Right lobe of liver (tissue), 6 donors: ENCODE data around the gene CLEC5A. TPM values are rescaled to one million over a fixed set of nuclear protein-coding genes. Genes with fewer than 3 reads are reported as not detected.

Experiments used
- ATAC-seq, 4 donors: fragments of 200-7000 bp; cut with Tn5 transposase; one replicate each; pipeline ENCODE4 v1.9.1; 2020; ENCODE audit warnings: mild to moderate bottlenecking in 4 of 4, moderate library complexity in 4 of 4
- DNase-seq, 3 donors: peaks; one replicate each; pipeline ENCODE4 v3.0.0-alpha.2; 2020
- H3K27ac ChIP-seq, 3 donors: fragments of 200-600 bp; one replicate each; pipeline ENCODE4 v1.8.0; 2022
- H3K27me3 ChIP-seq, 2 donors: fragments of 200-600 bp; one replicate each; pipeline ENCODE4 v1.8.0; 2022
- H3K36me3 ChIP-seq, 4 donors: fragments of 200-600 bp; sonication (generic) in 1 of 4; one replicate each; pipeline versions ENCODE4 v1.5.1 to v1.8.0; 2017 to 2022; ENCODE audit warnings: control low read depth in 1 of 4
- H3K4me1 ChIP-seq, 4 donors: fragments of 200-600 bp; sonication (generic) in 1 of 4; one replicate each; pipeline versions ENCODE4 v1.5.1 to v1.8.0; 2017 to 2022; ENCODE audit warnings: control low read depth in 1 of 4
- H3K4me3 ChIP-seq, 3 donors: fragments of 200-600 bp; one replicate each; pipeline ENCODE4 v1.8.0; 2022
- H3K9me3 ChIP-seq, 4 donors: fragments of 200-600 bp; sonication (generic) in 1 of 4; one replicate each; pipeline versions ENCODE4 v1.5.1 to v1.8.0; 2017 to 2022; ENCODE audit warnings: control low read depth in 1 of 4
- CTCF ChIP-seq, 4 donors: fragments of 200-600 bp in 3 of 4; fragments of 450-650 bp in 1 of 4; IDR thresholded peaks; one replicate each; pipeline versions ENCODE4 v1.5.1 to v1.8.0; 2016 to 2022; ENCODE audit warnings: antibody characterized with exemption in 4 of 4, mild to moderate bottlenecking in 2 of 4
- POLR2A ChIP-seq: fragments of 450-650 bp; IDR thresholded peaks from one replicate; pipeline ENCODE4 v1.6.1; 2017; ENCODE audit warnings: antibody characterized with exemption, mild to moderate bottlenecking
- WGBS: methylation state at CpG from one replicate; pipeline ENCODE4 v1.1.6; 2018; ENCODE audit warnings: low coverage, low lambda C conversion rate; ENCODE audit not compliant: insufficient coverage; ENCODE audit errors: missing lambda C conversion rate; 5-methylcytosine and 5-hydroxymethylcytosine counted together
- intact Hi-C, 2 donors: fragments of 100-400 bp; cut with DNase I; formaldehyde crosslinking; loops; one replicate each; pipeline versions ENCODE4 v1.11.2 to v1.14.1; 2022
- total RNA-seq, 6 experiments: library from RNA; depleted of rRNA in 2 of 6; stranded (reverse); fragments of >200 nt in 2 of 6; fragmentation: NEBNext Ultra II Directional in 3 of 6; extraction: Animal tissue kit (Norgen Biotek cat#: 25700) in 3 of 6; gene quantifications; one replicate each; pipeline versions ENCODE4 v1.1.0 to v1.2.4, GENCODE V29; 2016 to 2023
- donor health status: DM: no; HTN: yes; CAD: no.
- donor health status: DM: no; HTN: no; CAD: no.
- donor health status: DM: no; HTN: no; CAD: no.
- donor health status: DM: no; HTN: yes; CAD: no.
- donor health status: DM: no; HTN: yes; CAD: no.

The CLEC5A gene
- total RNA-seq, 6 experiments from 2014 or later = 0.27 to 1.2 (median 0.92) TPM; not detected in 1

GRCh38 chr7:141979568-141979967 lies 32.8 kb upstream of the CLEC5A start:
- Histone ChIP-seq H3K27me3 (no peaks in the 10 kb centered on the region), H3K36me3 (no peaks in the 10 kb centered on the region), H3K4me3 (no peak overlapping the region), H3K9me3 (no peaks in the 10 kb centered on the region), H3K27ac (no peak overlapping the region), H3K4me1 (peaks cover 0 to 7% (median 0%) of the 10 kb centered on the region in 4 donors)
- intact Hi-C loops = loop anchor here (5.0 to 10.0 kb wide), 2 partner anchors 115 to 208 kb away; no protein-coding TSS in a partner anchor
- 62% methylated on average over 2 of the region's 2 CpGs for WGBS
- ATAC-seq (no peak), DNase-seq (no peak)
- no peak for TF ChIP-seq CTCF (IDR thresholded peaks at IDR 0.05)
- TF ChIP-seq POLR2A = no peak

GRCh38 chr7:141978351-141978750 lies 31.6 kb upstream of the CLEC5A start:
- H3K9me3 ChIP-seq = no peaks in the 10 kb centered on the region
- H3K27me3 ChIP-seq = no peaks in the 10 kb centered on the region
- ATAC-seq (no peak), DNase-seq (no peak)
- TF ChIP-seq POLR2A (no peak), CTCF (IDR thresholded peaks at IDR 0.05) (no peak)
- H3K4me3 ChIP-seq = no peak overlapping the region
- intact Hi-C loops = loop anchor here (5.0 to 10.0 kb wide), 2 partner anchors 116 to 209 kb away; no protein-coding TSS in a partner anchor
- H3K36me3 ChIP-seq = no peaks in the 10 kb centered on the region
- WGBS = 80% methylated on average over 1 of the region's 1 CpG
- H3K27ac ChIP-seq = no peak overlapping the region
- peaks cover 0 to 7% (median 0%) of the 10 kb centered on the region in 4 donors for H3K4me1 ChIP-seq

GRCh38 chr7:141976524-141977245 lies 29.9 kb upstream of the CLEC5A start:
- intact Hi-C loops = loop anchor here (5.0 to 10.0 kb wide), 2 partner anchors 118 to 211 kb away; no protein-coding TSS in a partner anchor
- no peak for ATAC-seq
- Histone ChIP-seq H3K36me3 (no peaks in the 10 kb centered on the region), H3K4me1 (peaks cover 0 to 7% (median 0%) of the 10 kb centered on the region in 4 donors), H3K9me3 (no peaks in the 10 kb centered on the region), H3K27ac (no peak overlapping the region), H3K4me3 (peak overlapping the region in 1 of 3 donors; percentile 40), H3K27me3 (no peaks in the 10 kb centered on the region)
- DNase-seq = no peak
- 33% methylated on average over 11 of the region's 11 CpGs for WGBS
- TF ChIP-seq POLR2A (no peak), CTCF (IDR thresholded peaks at IDR 0.05) (no peak)

DNA sequence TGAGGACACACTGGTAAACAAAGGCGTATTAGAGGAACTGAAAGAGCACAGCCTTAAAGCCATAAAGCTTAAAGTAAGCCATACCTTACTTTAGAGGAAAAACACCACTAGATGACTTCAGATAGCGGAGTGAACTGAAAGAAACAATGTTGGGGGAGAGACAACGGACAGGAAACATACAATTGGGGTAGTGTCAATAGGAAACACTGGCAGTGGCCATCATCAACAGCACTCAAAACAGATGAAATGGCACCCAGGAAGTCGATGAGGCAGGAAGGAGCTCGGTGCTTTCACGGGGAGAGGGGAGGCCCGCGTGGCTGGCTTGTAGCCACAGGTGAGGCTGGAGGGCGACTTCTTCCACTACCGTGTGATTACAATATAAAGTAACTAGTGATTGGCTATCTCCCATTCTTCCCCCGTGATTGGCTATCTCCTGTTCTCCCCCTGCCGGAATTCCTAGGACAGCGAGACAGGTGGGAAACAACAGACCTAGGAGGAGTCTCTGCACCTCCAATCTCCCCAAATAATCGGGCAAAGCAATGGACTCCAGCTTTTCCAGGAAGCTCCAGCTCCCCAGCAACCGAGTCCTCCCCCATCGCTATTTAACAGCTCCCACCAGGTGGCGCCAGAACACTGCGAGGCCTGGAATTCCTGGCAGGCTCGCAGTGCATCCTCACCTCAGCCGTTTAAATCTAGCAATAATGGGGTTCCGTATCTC lies 29.2 kb upstream of the CLEC5A start:
- WGBS = 12% methylated on average over 16 of the region's 21 CpGs
- TF ChIP-seq CTCF (IDR thresholded peaks at IDR 0.05) = peak; percentile 84 to 92 (median 88)
- TF ChIP-seq POLR2A = no peak
- H3K27me3 ChIP-seq = no peaks in the 10 kb centered on the region
- no peaks in the 10 kb centered on the region for H3K36me3 ChIP-seq
- H3K4me1 ChIP-seq = peaks cover 0 to 7% (median 0%) of the 10 kb centered on the region in 4 donors
- H3K9me3 ChIP-seq = no peaks in the 10 kb centered on the region
- peak overlapping the region; percentile 25 to 40 (median 33) for H3K4me3 ChIP-seq
- ATAC-seq (peak; percentile 96 to 98 (median 96)), DNase-seq (peak; percentile 80 to 84 (median 83))
- no peak overlapping the region for H3K27ac ChIP-seq
- intact Hi-C loops = loop anchor here (5.0 to 10.0 kb wide), 2 partner anchors 119 to 211 kb away; no protein-coding TSS in a partner anchor
